HG02943 (cell line): ENCODE measurements around the gene LZTR1.
"Not testable (repeated sequence)": the region's sequence is repeated elsewhere in the genome, so short reads cannot be mapped to it uniquely, and the experiment has no call there.

Experiments
- ATAC-seq: cut with Tn5 transposase; IDR thresholded peaks from one replicate; pipeline ENCODE4 v1.9.1; 2021; ENCODE audit warnings: mild to moderate bottlenecking, low read depth, moderate library complexity; ENCODE audit not compliant: unreplicated experiment

Gene LZTR1

GRCh38 chr22:20994128-20994901 lies 12.2 kb downstream of the LZTR1 start:
- no peak for ATAC-seq

GRCh38 chr22:20994902-20995241 lies 12.8 kb downstream of the LZTR1 start:
- no peak for ATAC-seq

GRCh38 chr22:20995329-20996030 lies 13.4 kb downstream of the LZTR1 start:
- no peak for ATAC-seq

- no peak for ATAC-seq
Measured at GRCh38 chr22:20996031-20996410, 13.9 kb downstream of the LZTR1 start.

GRCh38 chr22:20996598-20997535 lies 14.8 kb downstream of the LZTR1 start:
- ATAC-seq, result no peak

- ATAC-seq, result no peak
Measured at GRCh38 chr22:20997536-20998257, 15.6 kb downstream of the LZTR1 start.

GRCh38 chr22:20998411-20999336 lies 16.6 kb downstream of the LZTR1 start:
- no peak for ATAC-seq

- no peak for ATAC-seq
Measured at GRCh38 chr22:20999350-21000206, 17.5 kb downstream of the LZTR1 start.

- ATAC-seq, result no peak
Measured at GRCh38 chr22:21000207-21000986, 18.3 kb downstream of the LZTR1 start.

- ATAC-seq, result peak; percentile 2
Measured at GRCh38 chr22:21000987-21001600, 19.0 kb downstream of the LZTR1 start.

- peak; percentile 81 for ATAC-seq
Measured at GRCh38 chr22:21001601-21002325, 19.7 kb downstream of the LZTR1 start, which contains the start of gene THAP7. TSS of gene THAP7 (minus strand) at chr22:21002118. CDS start at chr22:21001911, 207 bp downstream.

GRCh38 chr22:21003782-21004181 lies 21.7 kb downstream of the LZTR1 start:
- no peak for ATAC-seq

GRCh38 chr22:21009208-21009607 lies 27.1 kb downstream of the LZTR1 start:
- ATAC-seq, result not testable (repeated sequence)

- no peak for ATAC-seq
Measured at GRCh38 chr22:21009638-21010425, 27.7 kb downstream of the LZTR1 start.

- ATAC-seq, result no peak
Measured at GRCh38 chr22:21010426-21011113, 28.5 kb downstream of the LZTR1 start.
